ENCODE measurements around the gene RER1.

The RER1 gene

GRCh38 chr1:2445162-2445822 lies 53.7 kb downstream of the RER1 start:
- DNase-seq (ENCODE audit: low read depth in 3 of 3), result no peak

GRCh38 chr1:2445823-2446215 lies 54.2 kb downstream of the RER1 start:
- DNase-seq (ENCODE audit: low read depth in 3 of 3), result no peak

- DNase-seq (ENCODE audit: low read depth in 3 of 3), result no peak
Observed at GRCh38 chr1:2446394-2446793, 54.8 kb downstream of the RER1 start.

GRCh38 chr1:2446861-2447260 lies 55.2 kb downstream of the RER1 start:
- no peak for DNase-seq (ENCODE audit: low read depth in 3 of 3)

GRCh38 chr1:2447276-2448097 lies 55.8 kb downstream of the RER1 start:
- DNase-seq (ENCODE audit: low read depth in 3 of 3), result no peak

- no peak for DNase-seq (ENCODE audit: low read depth in 3 of 3)
Observed at GRCh38 chr1:2448098-2448445, 56.4 kb downstream of the RER1 start.

- no peak for DNase-seq (ENCODE audit: low read depth in 3 of 3)
Observed at GRCh38 chr1:2449636-2450454, 58.2 kb downstream of the RER1 start.

GRCh38 chr1:2451741-2452140 lies 60.1 kb downstream of the RER1 start:
- DNase-seq (ENCODE audit: low read depth in 3 of 3), result no peak

- DNase-seq (ENCODE audit: low read depth in 3 of 3), result no peak
Observed at GRCh38 chr1:2452201-2452931, 60.7 kb downstream of the RER1 start.

GRCh38 chr1:2452932-2453315 lies 61.3 kb downstream of the RER1 start:
- no peak for DNase-seq (ENCODE audit: low read depth in 3 of 3)

GRCh38 chr1:2454227-2454626 lies 62.6 kb downstream of the RER1 start:
- no peak for DNase-seq (ENCODE audit: low read depth in 3 of 3)

Measured in stimulated activated CD4-positive, alpha-beta T cell treated with anti-CD3 and anti-CD28 coated beads, TNF-alpha, amount 100 ng/mL, for 4 hours (primary cell).